GM12801 (cell line): ENCODE measurements around the gene STARD9.

ENCODE experiments used
- CTCF ChIP-seq: IDR thresholded peaks from one replicate; pipeline ENCODE4 v1.5.1; 2011; ENCODE audit warnings: control low read depth; ENCODE audit not compliant: insufficient read length; ENCODE audit errors: extremely low read depth

The STARD9 gene

GRCh38 chr15:42667855-42668254 is 92.4 kb downstream of the STARD9 start:
- TF ChIP-seq CTCF, result no peak

- no peak for TF ChIP-seq CTCF
Observed at GRCh38 chr15:42670451-42670850, 95.0 kb downstream of the STARD9 start.

DNA sequence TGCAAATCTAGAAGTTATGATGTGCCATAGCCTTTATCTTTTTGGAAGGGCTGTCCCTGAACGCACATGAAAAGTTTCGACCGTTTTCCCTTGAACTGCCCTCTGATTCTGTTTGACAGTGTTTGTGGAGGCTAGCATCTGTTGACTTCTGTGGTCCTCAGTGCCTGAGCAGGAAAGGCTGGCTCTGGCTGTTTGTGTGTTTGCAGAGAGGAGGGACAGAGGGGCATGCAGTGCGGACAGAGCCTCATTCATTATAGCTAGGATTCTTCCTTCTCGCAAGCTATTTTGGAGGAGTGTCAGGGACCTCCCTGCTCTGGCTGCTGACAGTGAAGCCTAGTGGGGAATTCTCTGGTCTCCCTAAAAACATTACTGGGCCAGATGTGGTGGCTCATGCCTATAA is 97.0 kb downstream of the STARD9 start:
- no peak for TF ChIP-seq CTCF

DNA sequence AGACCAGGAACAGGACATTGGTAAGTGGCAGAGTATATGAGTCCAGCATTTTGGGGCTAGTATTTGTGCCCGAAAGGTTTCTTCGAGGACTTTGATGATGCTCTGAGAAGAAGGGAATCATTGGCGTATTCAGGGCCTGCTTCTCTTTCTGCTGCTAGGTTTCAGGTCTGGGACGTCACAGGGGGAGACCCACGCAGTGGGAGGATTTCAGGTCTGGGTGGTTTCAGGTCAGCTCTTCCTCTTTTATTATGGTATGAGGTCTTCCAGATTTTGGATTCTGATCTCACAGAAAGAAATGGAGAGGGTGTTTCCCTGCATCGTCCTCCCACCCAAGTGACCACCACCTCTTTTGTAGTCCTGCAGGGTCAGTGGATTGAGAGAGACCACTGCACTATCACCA is 99.1 kb downstream of the STARD9 start:
- no peak for TF ChIP-seq CTCF

GRCh38 chr15:42675021-42675420 is 99.6 kb downstream of the STARD9 start:
- no peak for TF ChIP-seq CTCF

DNA sequence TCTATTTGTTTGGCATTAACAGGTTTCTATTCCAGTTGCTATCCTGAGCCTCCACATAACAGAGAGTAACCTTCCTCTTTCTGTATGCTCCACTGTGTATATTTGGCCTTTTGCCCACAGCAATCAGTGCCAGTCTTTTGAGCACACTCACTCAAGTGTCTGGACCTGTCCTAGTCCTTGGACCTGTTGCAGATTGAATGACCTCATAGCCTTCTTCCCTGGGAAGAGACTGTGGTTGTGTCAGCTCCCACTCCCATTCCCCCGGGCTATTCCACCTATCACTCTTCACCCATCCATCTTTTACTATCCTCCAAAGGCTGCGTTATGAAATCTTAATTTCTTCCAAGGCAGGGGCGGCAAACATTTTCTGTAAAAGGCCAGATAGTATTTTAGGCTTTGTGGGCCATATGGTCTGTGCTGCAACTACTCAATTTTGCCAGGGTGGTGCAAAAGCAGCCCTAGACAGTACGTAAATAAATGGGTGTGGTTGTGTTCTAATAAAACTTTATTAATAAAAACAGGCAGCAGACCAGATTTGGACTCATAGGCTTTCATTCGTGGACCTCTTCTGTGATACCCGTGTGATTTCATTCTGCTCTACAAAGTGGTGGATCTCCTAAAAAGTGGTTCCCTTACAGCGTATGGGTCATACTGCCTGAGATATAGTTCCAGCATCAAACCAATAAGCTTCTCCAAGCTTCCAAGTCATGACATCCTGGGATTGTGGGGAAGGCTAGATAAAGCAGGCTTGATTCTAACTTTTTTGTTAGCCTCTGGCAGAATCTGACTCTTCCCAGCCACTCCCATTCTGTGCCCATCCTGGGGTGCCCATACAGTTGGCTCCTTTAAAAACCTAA is 104.1 kb downstream of the STARD9 start:
- no peak for TF ChIP-seq CTCF

- TF ChIP-seq CTCF, result no peak
Observed at GRCh38 chr15:42681119-42681518, 105.7 kb downstream of the STARD9 start.

DNA sequence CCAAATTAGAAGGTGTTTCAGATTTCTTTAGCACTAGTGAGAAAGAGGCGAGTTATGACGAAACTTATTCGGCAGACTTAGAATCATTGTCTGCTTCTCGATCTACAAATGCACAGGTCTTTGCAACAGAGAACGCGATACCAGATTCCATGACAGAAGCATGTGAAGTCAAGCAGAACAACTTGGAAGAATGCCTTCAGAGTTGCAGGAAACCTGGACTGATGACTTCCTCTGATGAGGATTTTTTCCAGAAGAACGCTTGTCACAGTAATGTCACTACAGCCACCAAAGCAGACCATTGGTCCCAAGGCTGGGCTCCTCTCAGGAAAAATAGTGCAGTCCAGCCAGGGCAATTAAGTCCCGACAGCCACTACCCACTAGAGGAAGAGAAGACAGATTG is 110.9 kb downstream of the STARD9 start:
- no peak for TF ChIP-seq CTCF
